ENCODE data around the gene LPCAT3.
A peak's percentile ranks its signal among the peaks of the same experiment; 100 is the strongest.

DNA sequence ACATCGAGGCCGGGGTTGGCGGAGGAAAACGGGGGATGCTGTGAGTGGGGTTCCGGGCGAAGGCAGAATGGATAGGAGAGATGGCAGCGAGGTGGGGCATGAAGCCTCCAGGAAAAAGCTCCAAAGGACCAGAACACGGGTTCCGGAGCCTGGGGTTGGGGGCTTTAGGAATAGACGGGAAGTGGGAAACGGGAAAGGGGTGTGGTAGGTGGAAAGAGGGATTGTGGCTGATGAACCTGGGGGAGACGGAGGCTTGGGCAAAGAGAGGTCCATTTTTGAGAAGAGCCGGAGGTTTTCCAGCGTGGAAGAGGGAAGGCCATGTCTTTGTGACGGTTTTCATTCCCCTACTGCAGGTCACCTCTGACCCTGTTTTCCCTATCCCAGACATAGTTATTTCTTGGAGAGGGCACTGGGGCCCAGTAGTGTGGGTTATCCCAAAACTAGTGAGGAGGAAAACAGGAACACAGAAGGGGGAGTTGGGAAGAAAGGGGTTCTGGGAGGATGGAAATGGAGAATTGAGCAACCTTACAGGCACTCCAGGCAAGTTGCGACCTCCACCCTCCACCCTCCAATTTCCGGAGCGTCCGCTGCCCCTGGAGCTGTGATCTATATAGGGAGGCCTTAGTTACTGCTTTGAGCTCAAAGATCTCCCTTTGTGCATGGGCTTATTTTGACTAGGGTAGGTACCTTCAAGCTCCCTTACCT is 89.4 kb downstream of the LPCAT3 start:
- TF ChIP-seq CTCF (IDR thresholded peaks at IDR 0.05) (no peak), POLR2A (IDR thresholded peaks at IDR 0.05) (peak in 1 of 4 donors; percentile 2)
